ENCODE results near the gene TCHP. TPM values are rescaled to one million over a fixed set of nuclear protein-coding genes. Genes with fewer than 3 reads are reported as not detected.

Gene TCHP
- total RNA-seq, 4 donors from 2014 or later, result 5.9 to 23.2 (median 13.8) TPM

GRCh38 chr12:109863847-109864712, 36.0 kb upstream of the TCHP start:
- TF ChIP-seq, protein P1, sequence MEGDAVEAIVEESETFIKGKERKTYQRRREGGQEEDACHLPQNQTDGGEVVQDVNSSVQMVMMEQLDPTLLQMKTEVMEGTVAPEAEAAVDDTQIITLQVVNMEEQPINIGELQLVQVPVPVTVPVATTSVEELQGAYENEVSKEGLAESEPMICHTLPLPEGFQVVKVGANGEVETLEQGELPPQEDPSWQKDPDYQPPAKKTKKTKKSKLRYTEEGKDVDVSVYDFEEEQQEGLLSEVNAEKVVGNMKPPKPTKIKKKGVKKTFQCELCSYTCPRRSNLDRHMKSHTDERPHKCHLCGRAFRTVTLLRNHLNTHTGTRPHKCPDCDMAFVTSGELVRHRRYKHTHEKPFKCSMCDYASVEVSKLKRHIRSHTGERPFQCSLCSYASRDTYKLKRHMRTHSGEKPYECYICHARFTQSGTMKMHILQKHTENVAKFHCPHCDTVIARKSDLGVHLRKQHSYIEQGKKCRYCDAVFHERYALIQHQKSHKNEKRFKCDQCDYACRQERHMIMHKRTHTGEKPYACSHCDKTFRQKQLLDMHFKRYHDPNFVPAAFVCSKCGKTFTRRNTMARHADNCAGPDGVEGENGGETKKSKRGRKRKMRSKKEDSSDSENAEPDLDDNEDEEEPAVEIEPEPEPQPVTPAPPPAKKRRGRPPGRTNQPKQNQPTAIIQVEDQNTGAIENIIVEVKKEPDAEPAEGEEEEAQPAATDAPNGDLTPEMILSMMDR (IDR thresholded peaks at IDR 0.05; ENCODE audit: low read depth), result no peak

DNA sequence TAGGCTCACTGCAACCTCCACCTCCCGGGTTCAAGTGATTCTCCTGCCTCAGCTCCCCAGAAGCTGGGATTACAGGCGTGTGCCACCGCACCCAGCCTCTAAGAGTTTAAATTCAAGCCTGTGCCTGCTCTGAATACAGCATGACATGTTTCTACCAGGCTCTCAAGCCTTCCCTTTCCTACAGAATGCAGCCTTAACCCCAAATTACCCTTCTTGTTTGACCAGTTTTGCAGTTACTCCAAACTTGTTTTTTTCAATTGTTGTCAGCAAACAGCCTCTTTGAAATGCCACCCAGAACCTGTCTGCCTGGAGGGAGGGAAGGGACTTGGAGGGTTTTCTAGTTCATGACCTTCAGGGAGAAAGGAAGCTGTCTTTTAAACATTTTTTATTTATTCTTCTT, 35.2 kb upstream of the TCHP start:
- TF ChIP-seq, protein P1 (IDR thresholded peaks at IDR 0.05; ENCODE audit: low read depth), result no peak

DNA sequence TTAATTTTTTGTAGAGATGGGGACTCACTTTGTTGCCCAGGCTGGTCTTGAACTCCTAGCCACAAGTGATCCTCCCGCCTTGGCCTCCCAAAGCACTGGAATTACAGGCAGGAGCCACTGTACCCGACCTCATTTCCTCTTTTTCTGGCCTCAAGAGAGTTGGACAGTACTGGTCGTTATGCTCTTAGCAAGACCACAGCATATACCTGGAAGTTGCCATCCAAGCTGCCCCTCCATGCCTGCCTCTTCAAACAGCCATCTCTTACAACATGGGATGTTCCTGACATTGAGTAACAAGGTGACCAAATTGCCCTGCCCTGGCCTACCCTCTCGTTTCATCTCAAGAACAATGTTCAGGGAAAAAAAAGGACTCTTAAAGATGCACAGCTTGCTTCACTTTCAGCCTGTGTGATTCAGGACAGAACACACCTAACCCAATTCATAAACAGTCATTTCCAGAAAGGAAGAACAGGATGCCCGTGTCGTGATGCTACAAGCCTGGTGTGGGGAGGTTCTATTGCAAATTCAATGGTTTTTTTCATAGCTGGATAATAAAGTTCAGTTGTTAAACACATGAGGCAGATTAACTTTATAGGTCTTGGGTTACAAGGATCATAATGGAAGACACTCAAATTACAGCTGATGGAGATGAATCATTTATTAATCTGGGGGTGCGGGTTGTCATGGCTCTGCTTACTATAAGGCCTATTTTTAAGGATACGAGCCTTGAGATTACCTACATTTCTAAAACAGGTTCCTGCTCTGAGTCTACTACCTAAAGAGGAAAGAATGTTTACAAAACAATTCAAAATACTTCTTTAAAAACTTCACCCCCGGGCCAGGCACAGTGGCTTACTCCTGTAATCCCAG, 31.7 kb upstream of the TCHP start:
- TF ChIP-seq, protein P1 (IDR thresholded peaks at IDR 0.05; ENCODE audit: low read depth), result no peak

- TF ChIP-seq, protein P1 (IDR thresholded peaks at IDR 0.05; ENCODE audit: low read depth), result no peak
These were observed 29.4 kb upstream of the TCHP start for GRCh38 chr12:109870648-109871047.

DNA sequence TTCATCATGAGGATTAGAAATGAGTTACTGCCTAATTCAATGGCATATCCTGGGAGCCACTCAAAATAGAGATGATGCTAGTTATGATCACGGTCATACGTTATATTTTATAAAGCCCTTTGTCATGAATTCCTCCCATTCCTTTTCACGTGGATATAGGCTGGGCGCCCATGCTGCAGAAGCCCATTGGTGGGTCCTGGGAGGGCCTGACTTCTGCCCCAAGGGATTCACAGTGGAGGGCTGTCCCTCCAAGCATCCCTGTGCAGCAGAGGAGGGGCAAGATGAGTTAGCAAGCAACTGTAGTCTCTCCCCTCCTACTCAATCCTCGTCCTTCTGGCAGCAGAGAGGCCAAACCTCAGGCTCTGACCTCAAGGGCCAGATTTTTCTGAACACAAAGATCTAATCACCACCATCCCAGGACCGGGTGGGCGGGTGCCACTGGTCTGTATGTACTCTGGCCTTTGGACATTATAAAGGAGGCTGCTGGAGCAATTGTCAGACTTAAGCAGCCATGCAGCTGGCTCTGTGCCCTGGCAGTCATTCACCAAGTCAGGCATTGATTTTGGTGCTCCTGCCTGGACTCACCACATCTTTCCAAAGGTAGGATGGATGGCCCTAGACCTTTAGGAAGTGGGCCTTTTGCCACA, 28.3 kb upstream of the TCHP start:
- TF ChIP-seq, protein P1 (IDR thresholded peaks at IDR 0.05; ENCODE audit: low read depth), result no peak

DNA sequence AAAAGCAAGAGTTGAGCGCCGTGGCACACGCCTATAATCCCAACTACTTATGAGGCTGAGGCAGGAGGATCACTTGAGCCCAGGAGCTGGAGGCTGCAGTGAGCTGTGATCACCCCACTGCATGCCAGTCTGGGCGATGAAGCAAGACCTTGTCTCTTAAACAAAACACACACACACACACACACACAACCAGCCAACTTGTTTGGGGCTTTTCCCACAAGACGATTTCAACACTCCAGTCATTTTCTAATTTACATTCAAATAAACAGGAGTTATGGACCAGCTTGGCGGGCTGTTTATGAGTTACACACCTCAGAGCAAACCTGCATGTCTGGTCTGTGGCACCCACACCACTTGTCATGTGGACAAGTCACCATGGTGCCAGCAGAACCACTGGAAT, 26.4 kb upstream of the TCHP start:
- TF ChIP-seq, protein P1 (IDR thresholded peaks at IDR 0.05; ENCODE audit: low read depth), result no peak
